Cardiac fibroblast (primary cell): ENCODE data around the gene CKLF.

Experiments
- DNase-seq, 2 donors: peaks; one replicate each; pipeline versions ENCODE4 v3.0.0 to v3.0.0-alpha.2; 2010; ENCODE audit warnings: low read depth in 2 of 2
- H3K4me3 ChIP-seq, 2 donors: replicated peaks in 1 of 2; 1 replicate in 1 of 2; 2 replicates in 1 of 2; pipeline ENCODE4 v1.5.1; 2011; ENCODE audit warnings: low read depth in 2 of 2, low read length in 2 of 2, mild to moderate bottlenecking in 2 of 2, moderate library complexity in 1 of 2
- TF ChIP-seq, protein P1 (sequence below): IDR thresholded peaks from one replicate; pipeline ENCODE4 v1.5.1; 2011; ENCODE audit warnings: low read depth, mild to moderate bottlenecking, low read length, inconsistent platforms

Gene CKLF

GRCh38 chr16:66614161-66614802, 61.9 kb downstream of the CKLF start:
- no peak overlapping the region for H3K4me3 ChIP-seq
- DNase-seq: no peak
- TF ChIP-seq, protein P1, sequence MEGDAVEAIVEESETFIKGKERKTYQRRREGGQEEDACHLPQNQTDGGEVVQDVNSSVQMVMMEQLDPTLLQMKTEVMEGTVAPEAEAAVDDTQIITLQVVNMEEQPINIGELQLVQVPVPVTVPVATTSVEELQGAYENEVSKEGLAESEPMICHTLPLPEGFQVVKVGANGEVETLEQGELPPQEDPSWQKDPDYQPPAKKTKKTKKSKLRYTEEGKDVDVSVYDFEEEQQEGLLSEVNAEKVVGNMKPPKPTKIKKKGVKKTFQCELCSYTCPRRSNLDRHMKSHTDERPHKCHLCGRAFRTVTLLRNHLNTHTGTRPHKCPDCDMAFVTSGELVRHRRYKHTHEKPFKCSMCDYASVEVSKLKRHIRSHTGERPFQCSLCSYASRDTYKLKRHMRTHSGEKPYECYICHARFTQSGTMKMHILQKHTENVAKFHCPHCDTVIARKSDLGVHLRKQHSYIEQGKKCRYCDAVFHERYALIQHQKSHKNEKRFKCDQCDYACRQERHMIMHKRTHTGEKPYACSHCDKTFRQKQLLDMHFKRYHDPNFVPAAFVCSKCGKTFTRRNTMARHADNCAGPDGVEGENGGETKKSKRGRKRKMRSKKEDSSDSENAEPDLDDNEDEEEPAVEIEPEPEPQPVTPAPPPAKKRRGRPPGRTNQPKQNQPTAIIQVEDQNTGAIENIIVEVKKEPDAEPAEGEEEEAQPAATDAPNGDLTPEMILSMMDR: no peak
